ENCODE data around the gene MYT1.

MYT1 gene

DNA sequence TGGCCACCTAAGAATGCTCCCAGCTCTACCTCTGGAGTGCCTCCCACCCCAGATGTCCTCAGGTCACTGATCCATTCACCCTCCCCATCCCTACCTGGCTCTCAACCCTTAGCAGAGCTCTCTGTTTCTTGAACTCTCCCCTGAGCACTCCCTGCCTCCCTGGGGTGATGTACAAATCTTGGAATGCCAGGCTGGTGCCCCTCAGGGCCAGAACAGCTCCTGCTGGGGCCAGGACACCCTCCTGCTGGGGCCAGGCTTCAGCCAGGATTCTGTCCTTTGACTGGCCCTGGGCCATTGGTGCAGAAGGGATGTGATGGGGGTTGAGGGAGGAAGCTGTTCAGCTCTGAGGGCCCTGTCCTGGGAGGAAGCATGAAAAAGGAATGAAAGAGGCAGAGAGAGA is 30.0 kb downstream of the MYT1 start:
- no peak for DNase-seq

DNA sequence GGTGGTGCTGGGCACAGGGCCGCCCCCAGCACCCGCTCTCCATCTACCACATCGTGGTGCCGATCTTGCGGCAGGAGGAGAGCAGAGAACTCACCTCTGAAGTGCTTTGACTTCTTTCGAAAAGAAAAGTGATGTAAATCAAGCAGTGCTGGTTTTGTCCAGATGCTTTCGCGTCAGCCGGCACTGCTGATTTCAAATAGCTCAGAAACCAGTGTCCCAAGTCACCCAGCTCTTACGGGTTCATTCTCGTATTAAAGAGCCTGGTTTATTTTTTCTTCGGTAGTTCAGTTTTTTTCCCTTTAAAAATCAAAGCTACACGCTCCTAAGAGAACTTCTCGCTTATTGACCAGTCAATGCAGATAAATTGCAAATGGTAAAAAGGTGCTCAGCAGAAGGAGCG is 32.1 kb downstream of the MYT1 start:
- DNase-seq, result no peak

DNA sequence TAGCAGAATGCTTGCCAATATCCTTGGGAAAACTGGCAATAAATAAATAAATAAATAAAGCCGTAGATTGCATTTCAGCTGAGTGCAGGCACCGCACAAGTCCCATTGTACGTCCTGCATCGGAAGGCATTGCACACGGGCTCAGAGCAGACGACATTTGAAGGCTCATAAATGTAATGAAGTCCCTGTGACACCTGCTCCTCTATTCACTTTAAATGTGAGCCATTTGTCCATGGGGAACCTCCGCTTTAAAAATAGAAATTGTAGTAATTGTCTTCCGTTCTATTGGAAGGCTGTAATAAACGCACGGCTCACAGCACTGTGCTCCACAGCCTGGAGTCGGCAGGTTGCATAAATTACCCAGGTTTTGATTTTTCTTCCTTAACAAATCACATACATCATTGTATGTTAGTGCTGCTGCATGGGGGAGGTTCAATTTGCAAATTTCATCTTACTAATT is 32.6 kb downstream of the MYT1 start:
- no peak for DNase-seq

DNA sequence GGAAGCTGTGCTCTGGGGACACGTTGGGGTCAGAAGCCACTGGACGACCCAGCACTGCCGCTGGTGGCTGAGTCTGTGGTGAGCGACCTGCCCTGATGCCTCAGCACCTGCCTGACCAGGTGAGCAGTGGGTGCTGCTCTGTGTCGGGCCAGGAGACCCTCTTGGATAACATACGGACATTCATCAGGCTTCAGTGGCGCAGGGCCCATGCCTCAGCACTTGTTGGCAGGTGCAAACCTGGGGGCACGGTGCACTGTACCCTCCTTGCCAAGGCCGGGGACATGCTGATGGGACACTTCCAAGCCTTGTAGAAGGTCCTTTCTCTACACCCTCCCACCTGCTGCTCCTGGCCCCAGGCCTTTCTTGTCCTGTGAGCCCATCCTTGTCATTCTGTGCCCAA is 34.1 kb downstream of the MYT1 start:
- no peak for DNase-seq

DNA sequence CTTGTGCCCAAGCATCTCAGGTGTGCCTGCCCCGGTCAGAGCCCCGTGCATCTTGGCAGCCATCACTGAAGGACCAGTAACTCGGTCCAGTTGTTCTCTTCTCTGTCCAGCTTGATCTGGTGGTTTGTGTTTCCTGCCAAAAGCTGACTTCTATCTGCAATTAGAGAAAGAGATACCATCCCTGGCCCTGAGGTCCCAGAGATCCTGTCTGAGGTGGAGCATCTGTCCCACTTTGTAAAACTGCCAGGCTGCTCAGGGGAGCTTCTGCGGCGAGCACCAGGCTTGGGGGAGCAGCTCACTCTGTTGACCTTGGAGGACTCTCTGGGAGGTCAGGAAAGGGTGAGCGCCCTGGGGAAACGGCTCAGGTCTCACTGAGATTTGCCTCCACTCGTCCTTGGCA is 35.1 kb downstream of the MYT1 start:
- DNase-seq, result no peak

DNA sequence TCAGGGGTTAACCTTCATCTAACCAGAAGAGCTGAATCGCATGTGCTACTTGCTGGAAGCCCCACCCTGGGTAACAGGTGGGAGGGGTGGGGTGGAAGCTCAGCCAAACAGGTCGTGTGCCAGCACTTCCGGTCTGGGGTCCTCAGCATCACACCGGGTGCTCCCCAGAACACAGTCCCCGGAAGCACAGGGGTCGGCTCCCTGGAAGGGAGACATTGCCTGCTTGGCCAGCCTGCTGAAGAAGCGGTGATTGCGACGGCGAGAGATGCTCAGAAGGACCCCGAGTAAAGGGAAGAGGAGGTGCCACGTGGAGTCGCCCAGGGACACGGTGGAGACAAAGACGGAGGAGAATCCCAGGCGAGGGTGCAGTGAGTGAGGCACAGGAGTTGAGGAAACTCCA is 36.5 kb downstream of the MYT1 start:
- no peak for DNase-seq

DNA sequence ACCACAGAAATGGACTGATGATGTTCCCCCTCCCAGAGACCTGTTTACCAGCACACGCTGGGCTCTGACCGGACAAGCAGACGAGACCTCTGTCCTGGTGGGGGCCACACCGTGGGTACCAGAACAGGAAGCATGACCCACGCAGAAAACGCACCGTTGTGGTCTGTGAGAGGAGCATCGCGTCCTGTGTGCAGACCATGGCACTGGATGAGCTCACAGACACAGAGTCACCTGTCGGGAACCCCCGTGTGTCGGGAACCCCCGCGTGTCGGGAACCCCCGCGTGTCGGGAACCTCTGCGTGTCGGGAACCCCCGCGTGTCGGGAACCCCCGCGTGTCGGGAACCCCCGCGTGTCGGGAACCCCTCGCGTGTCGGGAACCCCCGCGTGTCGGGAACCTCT is 37.4 kb downstream of the MYT1 start:
- DNase-seq, result no peak

DNA sequence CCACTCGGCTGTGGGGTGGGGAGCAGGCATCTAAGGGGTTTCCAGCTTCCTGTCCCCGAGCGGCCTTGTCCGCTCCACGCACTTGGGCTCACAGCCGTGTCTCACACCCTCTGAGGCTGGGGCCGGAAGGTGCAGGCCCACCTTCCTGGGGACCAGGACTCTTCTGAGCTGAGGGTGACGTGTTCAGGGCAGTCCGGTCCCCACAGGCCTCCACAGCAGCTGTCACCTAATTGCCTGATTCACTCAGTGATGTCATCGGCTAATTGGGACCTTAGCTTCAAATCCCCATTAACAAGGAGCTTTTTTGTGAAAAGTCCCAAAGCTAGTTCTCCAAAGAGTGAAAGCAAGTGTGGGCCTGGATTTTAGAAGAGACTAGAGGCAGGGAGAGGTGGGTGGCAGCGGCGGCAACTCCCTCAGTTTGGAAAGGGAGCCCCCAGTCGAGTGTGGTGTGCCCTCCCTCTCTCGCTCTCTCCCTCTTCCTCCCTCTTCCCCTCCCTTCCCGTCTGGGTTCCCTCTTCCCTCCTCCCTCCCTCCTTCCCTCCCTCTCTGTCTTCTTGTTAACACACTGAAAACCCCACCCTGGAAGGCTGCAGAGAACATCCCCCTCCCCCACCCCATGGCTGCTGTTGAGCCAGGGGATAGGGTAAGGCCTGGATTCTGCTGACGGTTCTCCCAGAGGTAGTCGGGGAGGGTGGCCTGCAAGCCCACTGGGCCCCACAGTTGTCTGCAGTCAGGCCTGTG is 39.0 kb downstream of the MYT1 start:
- DNase-seq, result no peak

DNA sequence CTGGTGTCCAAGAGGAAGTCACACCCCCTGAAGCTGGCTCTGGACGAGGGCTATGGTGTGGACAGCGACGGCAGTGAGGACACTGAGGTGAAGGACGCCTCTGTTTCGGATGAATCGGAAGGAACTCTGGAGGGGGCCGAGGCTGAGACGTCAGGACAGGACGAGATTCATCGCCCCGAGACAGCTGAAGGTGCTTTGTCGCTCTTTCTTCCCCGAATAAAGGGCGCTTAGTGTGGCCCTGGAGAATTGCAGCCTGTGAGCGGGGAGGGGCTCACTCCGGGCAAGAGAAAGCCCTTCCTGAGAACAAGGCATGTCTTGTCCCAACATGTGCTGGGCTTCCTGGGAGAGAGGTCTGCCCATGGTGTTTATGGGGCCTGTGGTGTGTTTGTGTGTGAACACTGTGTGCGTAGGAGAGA is 41.4 kb downstream of the MYT1 start:
- DNase-seq, result no peak

DNA sequence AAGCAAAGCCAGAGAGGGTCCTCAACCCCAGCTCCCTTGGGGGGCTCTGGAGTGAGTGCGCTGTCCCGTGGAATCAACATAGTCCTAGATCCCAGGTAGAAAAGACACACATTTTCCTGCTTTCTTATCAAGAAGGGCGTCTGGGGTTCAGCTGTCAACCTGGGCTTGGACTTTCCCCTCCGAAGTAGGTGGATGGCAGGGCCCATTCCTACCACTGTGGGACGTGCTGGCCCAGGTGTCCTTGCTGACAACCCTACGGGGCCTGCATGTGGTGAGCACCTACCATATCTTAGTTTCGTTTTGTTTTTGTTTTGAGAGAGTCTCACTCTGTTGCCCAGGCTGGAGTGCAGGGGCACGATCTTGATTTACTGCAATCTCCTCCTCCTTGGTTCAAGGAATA is 42.4 kb downstream of the MYT1 start:
- no peak for DNase-seq

DNA sequence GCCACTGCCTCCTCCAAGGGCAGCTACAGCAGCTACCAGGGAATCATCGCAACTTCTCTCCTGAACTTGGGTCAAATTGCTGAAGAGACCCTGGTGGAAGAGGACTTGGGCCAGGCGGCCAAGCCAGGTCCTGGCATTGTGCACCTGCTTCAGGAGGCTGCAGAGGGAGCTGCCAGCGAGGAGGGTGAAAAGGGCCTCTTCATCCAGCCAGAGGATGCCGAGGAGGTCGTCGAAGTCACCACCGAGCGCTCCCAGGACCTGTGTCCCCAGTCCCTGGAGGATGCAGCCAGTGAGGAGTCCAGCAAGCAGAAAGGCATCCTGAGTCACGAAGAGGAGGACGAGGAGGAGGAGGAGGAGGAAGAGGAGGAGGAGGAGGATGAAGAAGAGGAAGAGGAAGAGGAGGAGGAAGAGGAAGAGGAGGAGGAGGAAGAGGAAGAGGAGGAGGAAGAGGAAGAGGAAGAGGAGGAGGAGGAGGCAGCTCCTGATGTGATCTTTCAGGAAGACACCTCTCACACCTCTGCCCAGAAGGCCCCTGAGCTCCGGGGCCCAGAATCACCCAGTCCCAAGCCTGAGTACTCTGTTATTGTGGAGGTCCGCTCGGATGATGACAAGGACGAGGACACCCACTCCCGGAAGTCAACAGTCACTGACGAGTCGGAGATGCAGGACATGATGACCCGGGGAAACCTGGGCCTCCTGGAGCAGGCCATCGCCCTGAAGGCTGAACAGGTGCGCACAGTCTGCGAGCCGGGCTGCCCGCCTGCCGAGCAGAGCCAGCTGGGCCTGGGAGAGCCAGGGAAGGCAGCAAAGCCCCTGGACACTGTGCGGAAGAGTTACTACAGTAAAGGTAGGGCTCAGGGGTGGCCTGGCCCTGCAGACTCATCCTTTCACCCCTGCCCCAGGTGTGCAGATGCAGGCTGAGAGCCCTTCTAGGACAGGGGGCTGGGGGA is 43.7 kb downstream of the MYT1 start:
- DNase-seq, result no peak

DNA sequence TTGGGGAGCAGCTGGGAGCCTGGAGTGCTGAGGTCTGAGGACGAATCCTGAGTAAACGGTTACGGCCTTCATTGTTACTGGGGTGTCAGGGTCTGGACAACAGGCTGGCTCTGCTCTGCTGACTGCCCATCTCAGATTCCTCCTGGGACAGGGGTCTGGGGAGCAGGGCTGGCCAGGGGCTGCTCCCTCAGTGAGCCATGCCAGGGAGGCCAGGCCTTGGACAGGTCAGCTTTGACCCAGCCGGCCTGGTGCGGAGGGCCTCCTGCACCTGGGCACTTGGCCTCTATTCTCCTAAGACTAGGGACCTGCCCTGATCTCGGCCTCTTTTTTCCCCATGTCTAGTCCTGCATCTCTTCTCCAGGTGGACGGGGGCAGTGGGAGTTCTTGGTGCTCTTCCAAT is 44.9 kb downstream of the MYT1 start:
- no peak for DNase-seq

DNA sequence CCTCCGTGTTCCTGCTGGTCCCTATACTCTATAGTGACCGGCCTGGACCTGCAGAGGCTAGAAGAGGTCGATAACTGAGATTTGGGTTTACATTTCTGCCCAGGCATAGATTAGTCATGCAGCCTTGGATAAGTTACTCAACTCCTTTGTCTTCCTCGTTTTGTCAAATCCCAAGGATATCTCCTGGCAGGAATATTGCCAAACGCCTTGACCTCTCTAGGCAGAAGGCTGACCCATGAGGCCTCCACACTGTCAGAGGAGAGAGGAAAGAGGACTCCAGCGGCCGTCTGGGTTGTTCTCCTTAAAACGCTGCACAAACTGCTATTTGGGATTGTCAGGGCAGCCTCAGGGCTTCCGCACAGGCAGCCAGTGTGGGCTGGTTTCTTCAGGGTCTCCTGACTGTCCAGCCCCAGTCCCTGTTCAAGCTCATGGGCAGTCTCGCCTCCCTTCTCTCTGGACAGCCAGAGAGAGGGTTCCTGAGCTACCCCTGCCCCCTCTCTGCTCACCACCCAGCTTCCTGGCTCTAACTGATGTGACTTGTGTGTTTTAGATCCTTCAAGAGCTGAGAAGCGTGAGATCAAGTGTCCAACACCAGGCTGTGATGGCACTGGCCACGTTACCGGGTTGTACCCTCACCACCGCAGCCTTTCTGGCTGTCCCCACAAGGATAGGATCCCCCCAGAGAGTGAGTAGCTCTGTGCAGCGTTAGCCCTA is 46.6 kb downstream of the MYT1 start:
- no peak for DNase-seq

DNA sequence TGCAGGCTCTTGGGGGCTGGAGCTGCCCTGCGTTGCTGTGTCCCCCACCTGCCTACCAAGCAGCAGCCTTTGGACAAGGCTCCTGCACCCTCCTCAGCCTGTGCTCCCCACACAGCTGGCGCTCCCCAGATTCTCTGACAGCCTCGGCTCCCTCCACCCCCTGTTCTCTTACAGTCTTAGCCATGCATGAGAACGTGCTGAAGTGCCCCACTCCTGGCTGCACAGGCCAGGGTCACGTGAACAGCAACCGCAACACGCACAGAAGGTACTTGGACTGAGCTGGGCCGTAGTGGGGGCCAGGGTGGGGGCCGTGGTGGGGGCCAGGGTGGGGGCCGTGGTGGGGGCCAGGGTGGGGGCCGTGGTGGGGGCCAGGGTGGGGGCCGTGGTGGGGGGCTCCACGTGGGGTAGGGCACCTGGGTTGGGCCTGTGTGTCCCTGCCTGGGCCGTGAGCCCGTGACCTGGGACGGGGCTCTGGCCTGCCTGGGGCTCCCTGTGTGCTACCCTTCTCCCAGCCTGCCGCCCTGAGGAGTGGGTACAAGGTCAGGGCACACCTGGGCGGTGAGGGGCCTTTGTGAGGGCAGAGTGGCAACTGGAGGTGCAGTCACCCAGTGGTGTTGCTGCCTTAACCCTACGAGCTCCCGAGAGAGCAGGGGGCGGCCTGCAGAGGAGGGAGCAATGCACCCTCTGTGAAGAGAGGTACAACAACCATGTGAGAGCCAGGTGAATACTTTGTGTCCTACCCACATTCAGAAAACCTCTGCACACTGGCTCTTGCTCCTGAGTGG is 47.8 kb downstream of the MYT1 start:
- no peak for DNase-seq

DNA sequence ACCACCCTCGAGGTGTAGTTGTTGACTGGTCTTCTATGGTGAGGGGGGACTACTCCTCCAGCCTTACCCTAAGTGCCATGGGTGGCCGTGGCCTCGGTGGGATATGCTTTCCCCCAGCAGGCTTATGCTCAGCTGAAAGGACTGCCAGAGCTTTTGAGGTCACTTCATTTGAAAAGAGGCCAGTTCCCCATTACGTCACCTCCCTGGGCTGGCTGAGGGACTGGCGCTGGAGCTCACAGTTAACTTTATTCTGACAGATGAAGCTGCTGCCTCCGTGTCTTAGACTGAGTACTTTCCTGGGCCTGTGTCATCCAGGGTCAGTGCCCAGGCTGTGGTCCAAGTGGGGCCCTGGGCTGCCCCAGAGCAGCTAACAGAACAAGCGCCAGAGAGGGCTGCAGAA is 48.5 kb downstream of the MYT1 start:
- no peak for DNase-seq

DNA sequence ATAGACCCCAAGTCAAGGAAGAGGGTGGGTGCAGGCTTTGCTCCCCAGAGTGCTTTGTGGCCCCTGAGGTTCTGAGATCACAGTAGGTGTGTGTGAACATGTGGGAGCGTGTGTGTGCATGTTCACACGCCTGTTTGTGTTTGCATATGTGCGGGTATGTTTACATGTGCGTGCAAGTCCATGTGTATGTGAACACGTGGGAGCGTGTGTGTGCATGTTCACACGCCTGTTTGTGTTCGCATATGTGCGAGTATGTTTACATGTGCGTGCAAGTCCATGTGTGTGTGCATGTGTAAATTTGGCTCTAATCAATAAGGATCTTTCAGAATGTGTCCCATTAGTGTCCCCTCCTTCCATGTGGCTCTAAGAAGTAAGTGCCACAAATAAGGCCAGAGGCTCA is 49.9 kb downstream of the MYT1 start:
- no peak for DNase-seq

DNA sequence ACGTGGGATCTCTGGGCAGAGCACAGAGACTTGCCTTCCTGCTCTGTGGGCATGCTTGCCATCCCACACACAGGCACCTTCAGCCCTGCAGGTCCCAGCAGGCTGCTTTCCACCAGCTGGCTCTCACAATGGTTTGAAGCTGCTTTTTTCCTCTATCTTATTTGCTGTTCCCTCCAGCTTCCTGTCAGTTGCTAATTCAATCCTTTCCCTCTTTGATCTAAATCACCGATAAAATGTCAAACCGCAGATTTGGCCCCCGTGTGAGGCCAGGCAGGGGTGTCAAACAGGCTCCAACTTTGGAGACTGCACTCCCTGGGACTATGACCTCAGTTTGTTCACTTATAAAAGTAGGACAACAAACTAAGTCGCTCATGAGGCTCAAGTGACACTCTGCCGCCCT is 50.7 kb downstream of the MYT1 start:
- DNase-seq, result no peak

DNA sequence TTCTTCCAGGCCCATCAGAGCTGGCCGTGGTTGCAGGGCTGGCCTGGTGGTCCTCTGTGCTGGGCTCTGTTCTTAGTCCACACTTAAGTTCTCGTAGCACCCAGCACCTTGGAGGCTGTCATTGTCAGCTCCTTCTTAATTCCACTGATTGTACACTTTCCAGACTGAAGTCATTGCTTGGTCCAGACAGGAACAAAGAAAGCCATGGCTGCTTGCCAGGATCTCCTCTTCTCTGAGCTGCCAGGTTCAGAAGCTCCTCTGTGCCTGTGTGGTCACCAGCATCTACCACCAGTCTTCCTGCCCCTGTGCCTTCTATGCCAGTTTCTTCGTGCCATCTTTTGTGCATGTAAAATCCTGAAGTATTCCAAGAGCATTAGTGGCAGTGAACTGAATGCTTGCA is 51.8 kb downstream of the MYT1 start:
- DNase-seq, result no peak

DNA sequence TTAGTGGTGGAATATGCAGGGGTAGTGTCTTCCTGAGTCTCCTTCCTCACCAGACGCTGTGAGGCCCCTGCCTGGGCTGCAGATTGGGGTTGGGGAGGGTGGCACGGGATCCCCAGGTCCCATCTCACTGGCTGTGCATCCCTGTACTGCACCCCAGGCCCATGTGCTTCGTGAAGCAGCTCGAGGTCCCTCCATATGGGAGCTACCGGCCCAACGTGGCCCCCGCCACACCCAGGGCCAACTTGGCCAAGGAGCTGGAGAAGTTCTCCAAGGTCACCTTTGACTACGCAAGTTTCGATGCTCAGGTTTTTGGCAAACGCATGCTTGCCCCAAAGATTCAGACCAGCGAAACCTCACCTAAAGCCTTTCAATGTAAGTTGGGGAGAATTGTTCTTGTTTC is 52.7 kb downstream of the MYT1 start:
- DNase-seq, result no peak

DNA sequence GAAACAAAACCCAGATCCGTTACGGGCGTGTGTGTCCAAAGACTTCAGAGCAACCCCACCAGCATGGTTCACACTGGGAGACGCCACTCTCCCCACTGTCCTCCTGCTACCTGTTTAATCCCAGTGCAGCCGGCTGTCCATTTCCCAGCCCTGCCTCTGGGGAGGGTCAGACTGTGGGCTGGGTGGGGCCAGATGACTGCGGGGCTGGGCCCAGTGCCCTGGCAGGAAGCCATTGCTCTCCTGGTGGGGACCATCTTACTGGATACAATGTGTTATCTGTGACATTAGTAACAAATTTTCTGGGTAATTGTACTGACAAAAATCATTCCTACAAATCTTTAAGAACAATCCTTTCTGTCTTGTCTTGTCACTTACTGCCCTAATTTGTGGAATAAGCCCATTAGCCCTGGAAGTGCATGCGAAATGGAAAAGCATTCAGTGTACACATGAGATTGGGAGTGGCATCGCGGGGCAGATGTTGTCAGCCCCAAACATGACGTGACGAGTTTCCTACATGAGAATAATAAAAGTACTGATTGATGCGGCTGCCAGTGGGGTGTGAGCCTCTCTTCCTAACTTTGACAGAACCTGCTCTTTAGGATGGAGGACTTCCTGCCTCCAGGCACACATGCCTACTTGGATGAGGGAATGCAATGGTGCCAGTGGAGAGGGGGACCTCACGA is 53.4 kb downstream of the MYT1 start:
- DNase-seq, result no peak

DNA sequence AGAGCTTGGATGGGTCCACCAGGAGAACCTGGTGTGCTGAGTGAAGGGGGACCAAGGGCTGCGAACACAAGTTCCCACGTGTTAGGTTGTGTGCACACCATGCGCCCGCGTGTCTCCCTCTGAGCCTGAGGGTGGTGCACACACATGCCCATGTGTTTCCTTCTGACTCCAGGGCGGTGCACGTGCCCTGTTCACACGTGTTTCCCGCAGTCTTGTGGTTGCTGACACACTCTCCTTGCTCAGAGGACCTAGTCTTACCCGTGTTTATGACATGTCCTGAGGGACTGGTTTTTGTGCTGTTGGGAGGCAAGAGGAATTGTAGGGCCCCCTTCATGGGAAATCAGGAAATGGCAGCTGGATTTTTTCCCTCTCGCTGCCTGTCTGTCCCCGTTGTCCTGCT is 55.0 kb downstream of the MYT1 start:
- DNase-seq, result no peak

DNA sequence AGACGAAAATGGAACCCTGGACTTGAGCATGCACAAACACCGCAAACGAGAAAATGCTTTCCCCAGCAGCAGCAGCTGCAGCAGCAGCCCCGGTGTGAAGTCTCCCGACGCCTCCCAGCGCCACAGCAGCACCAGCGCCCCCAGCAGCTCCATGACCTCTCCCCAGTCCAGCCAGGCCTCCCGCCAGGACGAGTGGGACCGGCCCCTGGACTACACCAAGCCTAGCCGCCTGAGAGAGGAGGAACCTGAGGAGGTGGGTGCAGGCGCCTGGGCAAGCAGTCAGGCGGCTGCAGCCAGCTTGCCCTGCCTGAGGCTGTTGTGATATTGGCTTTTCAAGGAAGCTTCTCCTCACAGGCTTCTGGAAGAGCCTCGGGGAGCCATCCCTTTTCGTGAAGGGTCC is 55.5 kb downstream of the MYT1 start:
- no peak for DNase-seq

Measured in activated gamma-delta T cell (primary cell).